ENCODE data around the gene GPR31. TPM values are rescaled to one million over a fixed set of nuclear protein-coding genes. Genes with fewer than 3 reads are reported as not detected.

GPR31 gene
- total and polyA plus RNA-seq, 2 donors (not counting 3 experiments of a cell fraction or from before 2014, with no cell fraction given), result not detected

GRCh38 chr6:167107787-167108186, 50.0 kb downstream of the GPR31 start:
- Histone ChIP-seq H3K4me2 (ENCODE audit: insufficient read depth, low read length) (no peak overlapping the region), H2AFZ (ENCODE audit: low read depth, low read length) (no peak overlapping the region), H3K36me3 (ENCODE audit: control insufficient read depth in 2 of 2, extremely low read depth in 1 of 2, insufficient read depth in 2 of 2, low read length in 2 of 2) (no peaks in the 10 kb centered on the region), H3K27me3 (ENCODE audit: control insufficient read depth in 2 of 2, insufficient read depth in 2 of 2, low read length in 2 of 2) (no peaks in the 10 kb centered on the region), H3K9me1 (replicated peaks; ENCODE audit: control insufficient read depth, extremely low read depth, insufficient read depth, low read length) (no peaks in the 10 kb centered on the region), H3K4me3 (replicated peaks in 1 of 3; ENCODE audit: insufficient read depth in 1 of 3, low read depth in 1 of 3, low read length in 3 of 3) (no peak overlapping the region), H3K9ac (replicated peaks; ENCODE audit: extremely low read depth, insufficient read depth, low read length) (no peak overlapping the region), H3K9me3 (replicated peaks; ENCODE audit: control insufficient read depth, insufficient read depth, low read length) (no peaks in the 10 kb centered on the region), H3K79me2 (ENCODE audit: control insufficient read depth, insufficient read depth, low read length) (no peaks in the 10 kb centered on the region), H4K20me1 (replicated peaks; ENCODE audit: control insufficient read depth, extremely low read depth, insufficient read depth, low read length) (no peaks in the 10 kb centered on the region), H3K27ac (ENCODE audit: insufficient read depth, low read depth, low read length) (no peak overlapping the region), H3K4me1 (ENCODE audit: control insufficient read depth, extremely low read depth, insufficient read depth, low read length) (no peaks in the 10 kb centered on the region)
- intact Hi-C loops (cut with micrococcal nuclease), result no loop called here
- BruUV-seq (replicated peaks), result no TSS peak
- dilution Hi-C loops (cut with MboI; ENCODE audit: extremely low pct_ligation_motif_present, low sequenced_read_pairs), result no loop called here
- ChIA-PET POLR2A (no interaction called here), CTCF (no interaction called here)
- no peak for DNase-seq (ENCODE audit: low read depth, low spot score)
- no peak for FAIRE-seq
- no peak for TF ChIP-seq MAX (IDR thresholded peaks at IDR 0.05; ENCODE audit: insufficient read depth, insufficient read length)
- no peak for TF ChIP-seq MYC (IDR thresholded peaks at IDR 0.05; ENCODE audit: low read depth, low read length)
- TF ChIP-seq JUN (IDR thresholded peaks at IDR 0.05; ENCODE audit: borderline replicate concordance, insufficient read depth, insufficient read length, low read depth), result no peak
- no peak for TF ChIP-seq POLR2AphosphoS5 (IDR thresholded peaks at IDR 0.05; ENCODE audit: insufficient read depth, low read depth, low read length)
- TF ChIP-seq GATA2 (IDR thresholded peaks at IDR 0.05; ENCODE audit: insufficient read depth, insufficient read length, low read depth, low read length), result no peak
- TF ChIP-seq POLR2A (IDR thresholded peaks at IDR 0.05; ENCODE audit: low read depth, low read length), result no peak

GRCh38 chr6:167106406-167106805, 51.4 kb downstream of the GPR31 start:
- no peaks in the 10 kb centered on the region for H3K9me1 ChIP-seq (replicated peaks; ENCODE audit: control insufficient read depth, extremely low read depth, insufficient read depth, low read length)
- no TSS peak for BruUV-seq (replicated peaks)
- no peak overlapping the region for H3K4me3 ChIP-seq (replicated peaks in 1 of 3; ENCODE audit: insufficient read depth in 1 of 3, low read depth in 1 of 3, low read length in 3 of 3)
- ChIA-PET CTCF (no interaction called here), POLR2A (no interaction called here)
- dilution Hi-C loops (cut with MboI; ENCODE audit: extremely low pct_ligation_motif_present, low sequenced_read_pairs) (no loop called here), intact Hi-C loops (cut with micrococcal nuclease) (no loop called here)
- H3K36me3 ChIP-seq (ENCODE audit: control insufficient read depth in 2 of 2, extremely low read depth in 1 of 2, insufficient read depth in 2 of 2, low read length in 2 of 2), result no peaks in the 10 kb centered on the region
- no peak overlapping the region for H3K4me2 ChIP-seq (ENCODE audit: insufficient read depth, low read length)
- no peak overlapping the region for H3K9ac ChIP-seq (replicated peaks; ENCODE audit: extremely low read depth, insufficient read depth, low read length)
- no peak overlapping the region for H2AFZ ChIP-seq (ENCODE audit: low read depth, low read length)
- no peaks in the 10 kb centered on the region for H3K79me2 ChIP-seq (ENCODE audit: control insufficient read depth, insufficient read depth, low read length)
- DNase-seq (ENCODE audit: low read depth, low spot score) (no peak), FAIRE-seq (no peak)
- TF ChIP-seq EZH2 (IDR thresholded peaks at IDR 0.05; ENCODE audit: borderline replicate concordance, low read depth, low read length, severe bottlenecking), result no peak
- no peak for TF ChIP-seq POLR2AphosphoS5 (IDR thresholded peaks at IDR 0.05; ENCODE audit: insufficient read depth, low read depth, low read length)
- TF ChIP-seq FOS (IDR thresholded peaks at IDR 0.05; ENCODE audit: borderline replicate concordance, insufficient read depth, low read length), result no peak
- TF ChIP-seq CTCF (IDR thresholded peaks at IDR 0.05; ENCODE audit: extremely low read depth in 1 of 2, insufficient read depth in 1 of 2, low read depth in 1 of 2, low read length in 2 of 2), result no peak
- no peak for TF ChIP-seq GATA2 (IDR thresholded peaks at IDR 0.05; ENCODE audit: insufficient read depth, insufficient read length, low read depth, low read length)
- no peak for TF ChIP-seq MAX (IDR thresholded peaks at IDR 0.05; ENCODE audit: insufficient read depth, insufficient read length)
- TF ChIP-seq MYC (IDR thresholded peaks at IDR 0.05; ENCODE audit: low read depth, low read length), result no peak
- TF ChIP-seq POLR2A (IDR thresholded peaks at IDR 0.05; ENCODE audit: low read depth, low read length), result no peak
- TF ChIP-seq JUN (IDR thresholded peaks at IDR 0.05; ENCODE audit: borderline replicate concordance, insufficient read depth, insufficient read length, low read depth), result no peak
- H3K4me1 ChIP-seq (ENCODE audit: control insufficient read depth, extremely low read depth, insufficient read depth, low read length), result no peaks in the 10 kb centered on the region
- no peaks in the 10 kb centered on the region for H4K20me1 ChIP-seq (replicated peaks; ENCODE audit: control insufficient read depth, extremely low read depth, insufficient read depth, low read length)
- no peaks in the 10 kb centered on the region for H3K9me3 ChIP-seq (replicated peaks; ENCODE audit: control insufficient read depth, insufficient read depth, low read length)
- H3K27me3 ChIP-seq (ENCODE audit: control insufficient read depth in 2 of 2, insufficient read depth in 2 of 2, low read length in 2 of 2), result no peaks in the 10 kb centered on the region
- H3K27ac ChIP-seq (ENCODE audit: insufficient read depth, low read depth, low read length), result no peak overlapping the region
